H9 (cell line): ENCODE measurements around the gene BBS1. TPM values are rescaled to one million over a fixed set of nuclear protein-coding genes. Genes with fewer than 3 reads are reported as not detected.

Source experiments
- DNase-seq: peaks from one replicate; pipeline ENCODE4 v3.0.0-alpha.2; 2017
- H2AFZ ChIP-seq: one replicate; pipeline ENCODE4 v1.6.1; 2013; ENCODE audit warnings: mild to moderate bottlenecking, low read length, control low read depth, moderate library complexity
- H2AK5ac ChIP-seq: 2 replicates; pipeline ENCODE4 v1.6.1; 2013; ENCODE audit warnings: low read length, control low read depth, mixed read lengths; ENCODE audit not compliant: insufficient read length
- H2BK120ac ChIP-seq: one replicate; pipeline ENCODE4 v1.6.1; 2013; ENCODE audit warnings: low read depth, mild to moderate bottlenecking, low read length, control low read depth, inconsistent platforms; ENCODE audit not compliant: poor library complexity, severe bottlenecking
- H2BK12ac ChIP-seq: 2 replicates; pipeline ENCODE4 v1.6.1; 2013; ENCODE audit warnings: low read length, control low read depth, mixed read lengths, low read depth; ENCODE audit not compliant: insufficient read length
- H2BK15ac ChIP-seq: 2 replicates; pipeline ENCODE4 v1.6.1; 2013; ENCODE audit warnings: low read depth, low read length, control low read depth
- H2BK20ac ChIP-seq: one replicate; pipeline ENCODE4 v1.6.1; 2013; ENCODE audit warnings: low read depth, mild to moderate bottlenecking, low read length, control low read depth, inconsistent platforms; ENCODE audit not compliant: poor library complexity, severe bottlenecking
- H2BK5ac ChIP-seq: 2 replicates; pipeline ENCODE4 v1.6.1; 2013; ENCODE audit warnings: low read length, control low read depth, mixed read lengths; ENCODE audit not compliant: insufficient read length
- H3K14ac ChIP-seq: 2 replicates; pipeline ENCODE4 v1.6.1; 2013; ENCODE audit warnings: low read length, control low read depth; ENCODE audit not compliant: insufficient read depth
- H3K18ac ChIP-seq: 2 replicates; pipeline ENCODE4 v1.6.1; 2013; ENCODE audit warnings: low read depth, mild to moderate bottlenecking, mixed read lengths, low read length, control low read depth; ENCODE audit not compliant: insufficient read length
- H3K23ac ChIP-seq: 2 replicates; pipeline ENCODE4 v1.6.1; 2013; ENCODE audit warnings: low read length, control low read depth, mixed read lengths, low read depth; ENCODE audit not compliant: insufficient read length
- H3K23me2 ChIP-seq: 2 replicates; pipeline ENCODE4 v1.6.1; 2013; ENCODE audit warnings: low read depth, mild to moderate bottlenecking, mixed read lengths, low read length, control low read depth; ENCODE audit not compliant: insufficient read length, poor library complexity, severe bottlenecking
- H3K27ac ChIP-seq: 2 replicates; pipeline ENCODE4 v1.5.1; 2013; ENCODE audit warnings: low read length, control low read depth, mixed read lengths, low read depth; ENCODE audit not compliant: insufficient read length
- H3K27me3 ChIP-seq: 2 replicates; pipeline ENCODE4 v1.6.1; 2013; ENCODE audit warnings: low read length, control low read depth, inconsistent platforms; ENCODE audit not compliant: insufficient read depth
- H3K4ac ChIP-seq: 2 replicates; pipeline ENCODE4 v1.6.1; 2013; ENCODE audit warnings: low read depth, mild to moderate bottlenecking, control low read depth, inconsistent platforms, low read length, moderate library complexity
- H3K4me1 ChIP-seq: 2 replicates; pipeline ENCODE4 v1.6.1; 2013; ENCODE audit warnings: low read length, control low read depth, inconsistent platforms; ENCODE audit not compliant: insufficient read depth
- H3K4me2 ChIP-seq: 2 replicates; pipeline ENCODE4 v1.6.1; 2013; ENCODE audit warnings: low read length, control low read depth, mixed read lengths; ENCODE audit not compliant: insufficient read length, insufficient read depth
- H3K56ac ChIP-seq: 2 replicates; pipeline ENCODE4 v1.6.1; 2013; ENCODE audit warnings: low read depth, mild to moderate bottlenecking, mixed read lengths, low read length, control low read depth; ENCODE audit not compliant: insufficient read length
- H3K79me1 ChIP-seq: 2 replicates; pipeline ENCODE4 v1.6.1; 2013; ENCODE audit warnings: low read depth, mild to moderate bottlenecking, moderate library complexity, low read length, control low read depth, inconsistent platforms; ENCODE audit not compliant: insufficient read depth, poor library complexity, severe bottlenecking
- H3K79me2 ChIP-seq: 2 replicates; pipeline ENCODE4 v1.6.1; 2013; ENCODE audit warnings: low read length, control low read depth, inconsistent platforms; ENCODE audit not compliant: insufficient read depth
- H3K9ac ChIP-seq: 2 replicates; pipeline ENCODE4 v1.6.1; 2013; ENCODE audit warnings: low read length, control low read depth, mixed read lengths; ENCODE audit not compliant: insufficient read length; ENCODE audit errors: extremely low read depth
- H3K9me3 ChIP-seq: one replicate; pipeline ENCODE4 v1.6.1; 2013; ENCODE audit warnings: low read depth, low read length, inconsistent platforms; ENCODE audit not compliant: control insufficient read depth
- H3T11ph ChIP-seq: one replicate; pipeline ENCODE4 v1.6.1; 2013; ENCODE audit warnings: mild to moderate bottlenecking, low read length, control low read depth, inconsistent platforms
- H4K20me1 ChIP-seq: one replicate; pipeline ENCODE4 v1.6.1; 2013; ENCODE audit not compliant: control insufficient read depth, insufficient read length, insufficient read depth
- H4K5ac ChIP-seq: 2 replicates; pipeline ENCODE4 v1.6.1; 2013; ENCODE audit warnings: low read depth, mild to moderate bottlenecking, mixed read lengths, low read length, control low read depth; ENCODE audit not compliant: insufficient read length
- H4K8ac ChIP-seq: replicated peaks from 2 replicates; pipeline ENCODE4 v1.6.1; 2013; ENCODE audit warnings: low read length, control low read depth, mixed read lengths, low read depth; ENCODE audit not compliant: insufficient read length
- H4K91ac ChIP-seq: 2 replicates; pipeline ENCODE4 v1.6.1; 2013; ENCODE audit warnings: low read depth, mild to moderate bottlenecking, moderate library complexity, mixed read lengths, low read length, control low read depth; ENCODE audit not compliant: insufficient read length
- H3K27ac Mint-ChIP-seq, 3 experiments: 2 replicates in 2 of 3; 3 replicates in 1 of 3; pipeline ENCODE4 v1.8.0; 2020 to 2021; ENCODE audit warnings: mixed read lengths in 3 of 3, mild to moderate bottlenecking in 1 of 3, moderate library complexity in 1 of 3
- H3K27me3 Mint-ChIP-seq: 2 replicates; pipeline ENCODE4 v1.8.0; 2021; ENCODE audit warnings: low read depth, mild to moderate bottlenecking, moderate library complexity, mixed read lengths
- H3K36me3 Mint-ChIP-seq, 3 experiments: 2 replicates in 2 of 3; 3 replicates in 1 of 3; pipeline ENCODE4 v1.8.0; 2020 to 2021; ENCODE audit warnings: low read depth in 3 of 3, mixed read lengths in 3 of 3; ENCODE audit not compliant: insufficient read depth in 1 of 3
- H3K4me1 Mint-ChIP-seq, 2 experiments: 2 replicates each; pipeline ENCODE4 v1.8.0; 2020; ENCODE audit warnings: mixed read lengths in 2 of 2
- H3K4me3 Mint-ChIP-seq, 2 experiments: 2 replicates in 1 of 2; 3 replicates in 1 of 2; pipeline ENCODE4 v1.8.0; 2020 to 2021; ENCODE audit warnings: mild to moderate bottlenecking in 2 of 2, mixed read lengths in 2 of 2, moderate library complexity in 1 of 2
- H3K9me3 Mint-ChIP-seq, 2 experiments: 2 replicates in 1 of 2; 3 replicates in 1 of 2; pipeline ENCODE4 v1.8.0; 2020; ENCODE audit warnings: mild to moderate bottlenecking in 2 of 2, mixed read lengths in 2 of 2, moderate library complexity in 1 of 2
- CTCF ChIP-seq: fragments of 200-600 bp; sonication (generic); conservative IDR thresholded peaks from 3 replicates; pipeline ENCODE4 v1.8.0; 2021; ENCODE audit warnings: antibody characterized with exemption, mild to moderate bottlenecking
- WGBS: extraction: QIAGEN DNeasy Blood & Tissue Kit; methylation state at CpG from one replicate; pipeline ENCODE4 v1.1.7; 2013; ENCODE audit warnings: missing lambda C conversion rate, low lambda C conversion rate, mixed read lengths; ENCODE audit not compliant: insufficient read length; ENCODE audit errors: extremely low coverage; 5-methylcytosine and 5-hydroxymethylcytosine counted together
- total RNA-seq: library from RNA; stranded (reverse); gene quantifications from 2 replicates; pipeline ENCODE4 v1.2.1, GENCODE V29; 2021

The BBS1 gene
- total RNA-seq, 1 experiment from 2014 or later, result 27.2 TPM

GRCh38 chr11:66509131-66509561 lies 1.3 kb upstream of the BBS1 start:
- Mint-ChIP-seq H3K4me3 (no peak overlapping the region), H3K9me3 (no peaks in the 10 kb centered on the region), H3K27ac (no peak overlapping the region; a peak in 1 of 7 replicates), H3K36me3 (peaks cover 0 to 32% (median 9%) of the 10 kb centered on the region in 3 experiments; a peak in 5 of 7 replicates), H3K27me3 (no peaks in the 10 kb centered on the region), H3K4me1 (peaks cover 9 to 10% of the 10 kb centered on the region in 2 experiments)
- Histone ChIP-seq H3K56ac (no peak overlapping the region), H3K23me2 (peaks cover 7% of the 10 kb centered on the region), H2BK120ac (no peak overlapping the region), H3K4me2 (no peak overlapping the region), H4K5ac (no peak overlapping the region), H3K27ac (no peak overlapping the region), H3K4me1 (no peaks in the 10 kb centered on the region), H2BK12ac (no peak overlapping the region), H2BK5ac (no peak overlapping the region), H4K20me1 (no peaks in the 10 kb centered on the region), H3K9me3 (no peaks in the 10 kb centered on the region), H3K18ac (no peak overlapping the region), H3K23ac (no peak overlapping the region), H2AK5ac (no peak overlapping the region), H2BK15ac (no peak overlapping the region), H4K91ac (no peak overlapping the region), H3K79me1 (no peaks in the 10 kb centered on the region), H4K8ac (no peak overlapping the region), H3K27me3 (no peaks in the 10 kb centered on the region), H2AFZ (no peak overlapping the region), H3T11ph (no peak overlapping the region), H3K4ac (no peak overlapping the region), H2BK20ac (no peak overlapping the region), H3K9ac (no peak overlapping the region), H3K14ac (no peak overlapping the region), H3K79me2 (no peaks in the 10 kb centered on the region)
- no peak for DNase-seq
- TF ChIP-seq CTCF, result no peak
- WGBS, result no CpG with 5 or more reads among the region's 7 CpGs
